G401.6 (cell line): ENCODE measurements around the gene CUX1.
"Not testable (repeated sequence)": the region's sequence is repeated elsewhere in the genome, so short reads cannot be mapped to it uniquely, and the experiment has no call there.

ENCODE experiments used
- FAIRE-seq: peaks from 2 replicates; lab custom pipeline; 2012; peaks lifted over from hg19 to GRCh38; lab: Jason Lieb, UNC

The CUX1 gene

GRCh38 chr7:102220229-102220850, 402.9 kb downstream of the CUX1 start:
- no peak for FAIRE-seq

- no peak for FAIRE-seq
These were observed 403.8 kb downstream of the CUX1 start for GRCh38 chr7:102220960-102221800.

GRCh38 chr7:102221961-102222360, 404.5 kb downstream of the CUX1 start:
- FAIRE-seq, result no peak

- FAIRE-seq, result no peak
These were observed 405.0 kb downstream of the CUX1 start for GRCh38 chr7:102222445-102222844.

GRCh38 chr7:102223184-102223583, 405.8 kb downstream of the CUX1 start:
- FAIRE-seq, result no peak

GRCh38 chr7:102225025-102225424, 407.6 kb downstream of the CUX1 start:
- no peak for FAIRE-seq

- FAIRE-seq, result no peak
These were observed 409.9 kb downstream of the CUX1 start for GRCh38 chr7:102227371-102227770.

- no peak for FAIRE-seq
These were observed 411.5 kb downstream of the CUX1 start for GRCh38 chr7:102228935-102229334.

GRCh38 chr7:102230162-102230561, 412.7 kb downstream of the CUX1 start:
- FAIRE-seq, result not testable (repeated sequence)

GRCh38 chr7:102230593-102230992, 413.2 kb downstream of the CUX1 start:
- no peak for FAIRE-seq

- FAIRE-seq, result no peak
These were observed 415.3 kb downstream of the CUX1 start for GRCh38 chr7:102232611-102233286.

- FAIRE-seq, result no peak
These were observed 416.7 kb downstream of the CUX1 start for GRCh38 chr7:102234131-102234530.

- FAIRE-seq, result no peak
These were observed 417.6 kb downstream of the CUX1 start for GRCh38 chr7:102234801-102235550.

- FAIRE-seq, result no peak
These were observed 418.7 kb downstream of the CUX1 start for GRCh38 chr7:102236102-102236501.

- FAIRE-seq, result no peak
These were observed 419.3 kb downstream of the CUX1 start for GRCh38 chr7:102236592-102237287.

- no peak for FAIRE-seq
These were observed 421.9 kb downstream of the CUX1 start for GRCh38 chr7:102239206-102239820.

- FAIRE-seq, result no peak
These were observed 424.0 kb downstream of the CUX1 start for GRCh38 chr7:102241431-102241830.

- no peak for FAIRE-seq
These were observed 427.2 kb downstream of the CUX1 start for GRCh38 chr7:102244601-102245000.

- no peak for FAIRE-seq
These were observed 430.6 kb downstream of the CUX1 start for GRCh38 chr7:102248081-102248455.

- no peak for FAIRE-seq
These were observed 431.3 kb downstream of the CUX1 start for GRCh38 chr7:102248456-102249395.
